K562 (cell line): ENCODE measurements around the gene NPHP1. TPM values are rescaled to one million over a fixed set of nuclear protein-coding genes. Genes with fewer than 3 reads are reported as not detected.

ENCODE experiments used
- ARID2 ChIP-seq: fragments of 450-650 bp; IDR thresholded peaks from 2 replicates; pipeline ENCODE4 v1.6.1; 2017; ENCODE audit warnings: antibody characterized with exemption, mild to moderate bottlenecking
- CBFA2T2 ChIP-seq: fragments of 450-650 bp; conservative IDR thresholded peaks from 2 replicates; pipeline ENCODE4 v1.6.1; 2017; ENCODE audit warnings: mild to moderate bottlenecking
- CBX2 ChIP-seq: fragments of 200-600 bp; sonication (generic); IDR thresholded peaks from one replicate; pipeline ENCODE4 v1.6.1; 2012; ENCODE audit warnings: mild to moderate bottlenecking, low read length, inconsistent platforms; ENCODE audit not compliant: insufficient read depth, poor library complexity, severe bottlenecking
- CREBBP ChIP-seq: IDR thresholded peaks from one replicate; pipeline ENCODE4 v1.6.1; 2012; ENCODE audit warnings: low read depth, mild to moderate bottlenecking, control low read depth, inconsistent platforms, low read length
- EGR1 ChIP-seq: fragments of 450-650 bp; conservative IDR thresholded peaks from 2 replicates; pipeline ENCODE4 v1.6.1; 2017; ENCODE audit warnings: mild to moderate bottlenecking
- KLF6 ChIP-seq: fragments of 250-450 bp; sonication (Bioruptor Pico); IDR thresholded peaks from 2 replicates; pipeline ENCODE4 v1.4.0; 2020; ENCODE audit warnings: mild to moderate bottlenecking, moderate library complexity, borderline replicate concordance
- NFATC3 ChIP-seq: fragments of 450-650 bp; IDR thresholded peaks from 2 replicates; pipeline ENCODE4 v1.6.1; 2017; ENCODE audit warnings: mild to moderate bottlenecking
- THRAP3 ChIP-seq: fragments of 450-650 bp; IDR thresholded peaks from 2 replicates; pipeline ENCODE4 v1.6.1; 2016; ENCODE audit warnings: mild to moderate bottlenecking, inconsistent platforms, borderline replicate concordance
- XRCC5 ChIP-seq: fragments of 200-400 bp; formaldehyde crosslinking; IDR thresholded peaks from 2 replicates; pipeline ENCODE4 v1.6.1; 2017; ENCODE audit warnings: low read depth, mild to moderate bottlenecking, low read length
- ZNF121 ChIP-seq: sonication (generic); formaldehyde crosslinking; conservative IDR thresholded peaks from 2 replicates; pipeline ENCODE4 v1.8.0; 2022; ENCODE audit warnings: missing genetic modification reagents
- ZNF174 ChIP-seq: fragments of 250-450 bp; sonication (Bioruptor Pico); IDR thresholded peaks from 2 replicates; pipeline ENCODE4 v1.4.0; 2020; ENCODE audit warnings: mild to moderate bottlenecking
- ZNF224 ChIP-seq: sonication (generic); formaldehyde crosslinking; IDR thresholded peaks from 2 replicates; pipeline ENCODE4 v1.8.0; 2022; ENCODE audit warnings: mild to moderate bottlenecking, missing genetic modification reagents
- ZNF239 ChIP-seq: fragments of 250-450 bp; sonication (Bioruptor Pico); IDR thresholded peaks from 2 replicates; pipeline ENCODE4 v1.4.0; 2020; ENCODE audit warnings: mild to moderate bottlenecking
- ZNF311 ChIP-seq: fragments of 250-450 bp; sonication (Bioruptor Pico); IDR thresholded peaks from 2 replicates; pipeline ENCODE4 v1.4.0; 2020; ENCODE audit warnings: mild to moderate bottlenecking, moderate library complexity
- ZNF699 ChIP-seq: fragments of 250-450 bp; sonication (Bioruptor Pico); IDR thresholded peaks from 2 replicates; pipeline ENCODE4 v1.8.0; 2021; ENCODE audit warnings: mild to moderate bottlenecking, moderate library complexity; ENCODE audit not compliant: insufficient replicate concordance
- polyA plus RNA-seq, 8 experiments: library from polyadenylated mRNA; depleted of rRNA in 4 of 8; stranded (reverse) in 5 of 8; unstranded in 3 of 8; fragments of >200 nt; fragmentation: Nextera tagmentation in 2 of 8; fragmentation: Illumina TruSeq in 1 of 8; extraction: Ambion mirVana in 2 of 8; extraction: Trizol in 1 of 8; gene quantifications; 2 replicates each; pipeline versions ENCODE4 v1.2.1 to v1.2.3, GENCODE V29; 2011 to 2014; ENCODE audit warnings: inconsistent platforms in 1 of 8, missing spikeins in 1 of 8
- total RNA-seq, 7 experiments: library from RNA; depleted of rRNA in 6 of 7; stranded (reverse); fragments of >200 nt in 6 of 7; fragmentation: Illumina TruSeq in 2 of 7; extraction: Trizol in 2 of 7; gene quantifications; 2 replicates each; pipeline versions ENCODE4 v1.2.1 to v1.2.3, GENCODE V29; 2011 to 2021; ENCODE audit warnings: low replicate concordance in 1 of 7
- TF ChIP-seq, protein P1 (sequence below): fragments of 450-650 bp; formaldehyde crosslinking; IDR thresholded peaks from 2 replicates; pipeline ENCODE4 v1.4.0; 2022; ENCODE audit warnings: mild to moderate bottlenecking, moderate library complexity
- TF ChIP-seq, protein P2 (sequence below): fragments of 250-450 bp; sonication (Bioruptor Pico); IDR thresholded peaks from 2 replicates; pipeline ENCODE4 v1.5.0; 2020; ENCODE audit warnings: mild to moderate bottlenecking
- TF ChIP-seq, protein P3 (sequence below): sonication (generic); formaldehyde crosslinking; IDR thresholded peaks from 2 replicates; pipeline ENCODE4 v1.9.0; 2022; ENCODE audit warnings: mild to moderate bottlenecking, missing genetic modification reagents
- TF ChIP-seq, protein P4 (sequence below): fragments of 250-450 bp; sonication (Bioruptor Pico); IDR thresholded peaks from 2 replicates; pipeline ENCODE4 v1.4.0; 2020; ENCODE audit warnings: mild to moderate bottlenecking
- TF ChIP-seq, protein P5 (sequence below): sonication (generic); formaldehyde crosslinking; IDR thresholded peaks from 2 replicates; pipeline ENCODE4 v1.8.0; 2023; ENCODE audit warnings: mild to moderate bottlenecking, missing genetic modification reagents

The NPHP1 gene
- total and polyA plus RNA-seq, 9 of the 15 experiments (the other 6 are each of a cell fraction or from before 2014, with no cell fraction given) = 0.11 to 0.32 (median 0.20) TPM; not detected in 5

DNA sequence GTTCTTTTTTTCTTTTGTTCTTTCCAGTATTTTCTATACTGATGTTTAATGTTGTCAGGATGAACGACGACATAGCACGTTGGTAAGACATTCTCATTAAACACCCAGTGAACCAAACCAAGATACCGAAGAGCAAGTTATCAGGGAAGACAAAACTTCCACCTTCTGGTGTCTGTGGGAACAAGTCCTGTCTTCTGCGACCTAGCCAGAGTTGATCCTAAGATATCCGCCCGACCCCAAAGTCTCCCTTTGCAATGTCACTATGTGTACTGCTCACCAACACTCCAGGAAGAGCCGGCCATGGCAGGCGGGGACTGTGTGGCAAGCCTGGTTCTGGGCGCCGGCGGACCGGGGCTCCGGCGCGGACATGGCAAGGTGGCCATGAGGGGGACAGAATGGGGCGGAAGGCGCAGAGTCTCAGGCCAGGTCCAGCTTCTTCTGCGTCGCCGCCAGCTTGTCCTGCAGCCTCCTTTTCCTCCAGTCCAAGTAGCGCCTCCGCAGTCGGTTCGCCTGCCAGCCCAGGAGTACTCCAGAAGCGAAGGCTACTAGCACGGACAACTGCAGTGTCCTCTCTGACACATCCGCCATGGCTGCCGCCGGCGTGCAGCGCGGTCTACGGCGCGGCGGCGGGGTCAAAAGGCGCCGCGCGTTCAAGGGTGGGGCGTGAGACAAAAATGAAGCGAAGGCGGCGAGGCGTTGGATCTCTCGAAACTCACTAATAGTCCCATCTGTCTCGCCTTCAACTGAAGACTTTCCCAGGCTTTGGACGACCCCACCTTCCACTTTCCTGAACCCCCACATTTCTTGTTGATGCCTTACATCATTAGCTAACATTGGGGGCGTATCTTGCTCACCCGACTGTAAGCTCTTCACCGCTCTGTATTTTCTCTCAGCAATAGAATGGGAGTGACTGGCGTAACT is 7.4 kb upstream of the NPHP1 start, which contains the start of gene MTLN (continued):
- TF ChIP-seq, protein P1, sequence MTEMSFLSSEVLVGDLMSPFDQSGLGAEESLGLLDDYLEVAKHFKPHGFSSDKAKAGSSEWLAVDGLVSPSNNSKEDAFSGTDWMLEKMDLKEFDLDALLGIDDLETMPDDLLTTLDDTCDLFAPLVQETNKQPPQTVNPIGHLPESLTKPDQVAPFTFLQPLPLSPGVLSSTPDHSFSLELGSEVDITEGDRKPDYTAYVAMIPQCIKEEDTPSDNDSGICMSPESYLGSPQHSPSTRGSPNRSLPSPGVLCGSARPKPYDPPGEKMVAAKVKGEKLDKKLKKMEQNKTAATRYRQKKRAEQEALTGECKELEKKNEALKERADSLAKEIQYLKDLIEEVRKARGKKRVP = no peak
- TF ChIP-seq KLF6 (CRISPR knock-in tag) = peak; percentile 37; the same call in 1 of the 2 replicates
- TF ChIP-seq, protein P2, sequence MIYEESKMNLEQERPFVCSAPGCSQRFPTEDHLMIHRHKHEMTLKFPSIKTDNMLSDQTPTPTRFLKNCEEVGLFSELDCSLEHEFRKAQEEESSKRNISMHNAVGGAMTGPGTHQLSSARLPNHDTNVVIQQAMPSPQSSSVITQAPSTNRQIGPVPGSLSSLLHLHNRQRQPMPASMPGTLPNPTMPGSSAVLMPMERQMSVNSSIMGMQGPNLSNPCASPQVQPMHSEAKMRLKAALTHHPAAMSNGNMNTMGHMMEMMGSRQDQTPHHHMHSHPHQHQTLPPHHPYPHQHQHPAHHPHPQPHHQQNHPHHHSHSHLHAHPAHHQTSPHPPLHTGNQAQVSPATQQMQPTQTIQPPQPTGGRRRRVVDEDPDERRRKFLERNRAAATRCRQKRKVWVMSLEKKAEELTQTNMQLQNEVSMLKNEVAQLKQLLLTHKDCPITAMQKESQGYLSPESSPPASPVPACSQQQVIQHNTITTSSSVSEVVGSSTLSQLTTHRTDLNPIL (CRISPR knock-in tag) = no peak
- TF ChIP-seq, protein P3, sequence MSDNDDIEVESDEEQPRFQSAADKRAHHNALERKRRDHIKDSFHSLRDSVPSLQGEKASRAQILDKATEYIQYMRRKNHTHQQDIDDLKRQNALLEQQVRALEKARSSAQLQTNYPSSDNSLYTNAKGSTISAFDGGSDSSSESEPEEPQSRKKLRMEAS (CRISPR knock-in tag) = peak; percentile 78
- no peak for TF ChIP-seq ZNF699 (CRISPR knock-in tag)
- no peak for TF ChIP-seq ZNF121 (CRISPR knock-in tag)
- no peak for TF ChIP-seq CREBBP
- no peak for TF ChIP-seq ZNF224 (CRISPR knock-in tag)
- no peak for TF ChIP-seq CBX2
- no peak for TF ChIP-seq ZNF174
- TF ChIP-seq, protein P4, sequence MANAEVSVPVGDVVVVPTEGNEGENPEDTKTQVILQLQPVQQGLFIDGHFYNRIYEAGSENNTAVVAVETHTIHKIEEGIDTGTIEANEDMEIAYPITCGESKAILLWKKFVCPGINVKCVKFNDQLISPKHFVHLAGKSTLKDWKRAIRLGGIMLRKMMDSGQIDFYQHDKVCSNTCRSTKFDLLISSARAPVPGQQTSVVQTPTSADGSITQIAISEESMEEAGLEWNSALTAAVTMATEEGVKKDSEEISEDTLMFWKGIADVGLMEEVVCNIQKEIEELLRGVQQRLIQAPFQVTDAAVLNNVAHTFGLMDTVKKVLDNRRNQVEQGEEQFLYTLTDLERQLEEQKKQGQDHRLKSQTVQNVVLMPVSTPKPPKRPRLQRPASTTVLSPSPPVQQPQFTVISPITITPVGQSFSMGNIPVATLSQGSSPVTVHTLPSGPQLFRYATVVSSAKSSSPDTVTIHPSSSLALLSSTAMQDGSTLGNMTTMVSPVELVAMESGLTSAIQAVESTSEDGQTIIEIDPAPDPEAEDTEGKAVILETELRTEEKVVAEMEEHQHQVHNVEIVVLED (CRISPR knock-in tag) = peak; percentile 93
- no peak for TF ChIP-seq ZNF239
- peak; percentile 52 for TF ChIP-seq EGR1
- no peak for TF ChIP-seq NFATC3
- TF ChIP-seq, protein P5, sequence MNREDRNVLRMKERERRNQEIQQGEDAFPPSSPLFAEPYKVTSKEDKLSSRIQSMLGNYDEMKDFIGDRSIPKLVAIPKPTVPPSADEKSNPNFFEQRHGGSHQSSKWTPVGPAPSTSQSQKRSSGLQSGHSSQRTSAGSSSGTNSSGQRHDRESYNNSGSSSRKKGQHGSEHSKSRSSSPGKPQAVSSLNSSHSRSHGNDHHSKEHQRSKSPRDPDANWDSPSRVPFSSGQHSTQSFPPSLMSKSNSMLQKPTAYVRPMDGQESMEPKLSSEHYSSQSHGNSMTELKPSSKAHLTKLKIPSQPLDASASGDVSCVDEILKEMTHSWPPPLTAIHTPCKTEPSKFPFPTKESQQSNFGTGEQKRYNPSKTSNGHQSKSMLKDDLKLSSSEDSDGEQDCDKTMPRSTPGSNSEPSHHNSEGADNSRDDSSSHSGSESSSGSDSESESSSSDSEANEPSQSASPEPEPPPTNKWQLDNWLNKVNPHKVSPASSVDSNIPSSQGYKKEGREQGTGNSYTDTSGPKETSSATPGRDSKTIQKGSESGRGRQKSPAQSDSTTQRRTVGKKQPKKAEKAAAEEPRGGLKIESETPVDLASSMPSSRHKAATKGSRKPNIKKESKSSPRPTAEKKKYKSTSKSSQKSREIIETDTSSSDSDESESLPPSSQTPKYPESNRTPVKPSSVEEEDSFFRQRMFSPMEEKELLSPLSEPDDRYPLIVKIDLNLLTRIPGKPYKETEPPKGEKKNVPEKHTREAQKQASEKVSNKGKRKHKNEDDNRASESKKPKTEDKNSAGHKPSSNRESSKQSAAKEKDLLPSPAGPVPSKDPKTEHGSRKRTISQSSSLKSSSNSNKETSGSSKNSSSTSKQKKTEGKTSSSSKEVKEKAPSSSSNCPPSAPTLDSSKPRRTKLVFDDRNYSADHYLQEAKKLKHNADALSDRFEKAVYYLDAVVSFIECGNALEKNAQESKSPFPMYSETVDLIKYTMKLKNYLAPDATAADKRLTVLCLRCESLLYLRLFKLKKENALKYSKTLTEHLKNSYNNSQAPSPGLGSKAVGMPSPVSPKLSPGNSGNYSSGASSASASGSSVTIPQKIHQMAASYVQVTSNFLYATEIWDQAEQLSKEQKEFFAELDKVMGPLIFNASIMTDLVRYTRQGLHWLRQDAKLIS (CRISPR knock-in tag) = no peak
- no peak for TF ChIP-seq ARID2
- TF ChIP-seq CBFA2T2 = no peak
- TF ChIP-seq ZNF311 (CRISPR knock-in tag) = no peak
- peak; percentile 56; the same call in 1 of the 2 replicates for TF ChIP-seq XRCC5
- no peak for TF ChIP-seq THRAP3
